Measurements from ENCODE around the gene FEM1B.

FEM1B gene

GRCh38 chr15:68303560-68304436 lies 26.3 kb downstream of the FEM1B start:
- Histone ChIP-seq H3K4me3 (ENCODE audit: low read depth in 1 of 2, low read length in 2 of 2) (no peak overlapping the region), H3K27me3 (ENCODE audit: low read depth, low read length) (no peaks in the 10 kb centered on the region), H3K9me3 (ENCODE audit: control insufficient read depth in 1 of 2, low read length in 2 of 2) (no peaks in the 10 kb centered on the region), H3K27ac (ENCODE audit: low read length) (no peak overlapping the region), H3K4me1 (ENCODE audit: control insufficient read depth in 1 of 2, insufficient read depth in 2 of 2, low read length in 2 of 2) (peaks cover 6 to 19% of the 10 kb centered on the region in 2 donors), H3K36me3 (ENCODE audit: control insufficient read depth in 1 of 2, insufficient read depth in 2 of 2, low read length in 2 of 2) (no peaks in the 10 kb centered on the region)

GRCh38 chr15:68304589-68305337 lies 27.2 kb downstream of the FEM1B start:
- H3K9me3 ChIP-seq (ENCODE audit: control insufficient read depth in 1 of 2, low read length in 2 of 2): no peaks in the 10 kb centered on the region
- H3K36me3 ChIP-seq (ENCODE audit: control insufficient read depth in 1 of 2, insufficient read depth in 2 of 2, low read length in 2 of 2): no peaks in the 10 kb centered on the region
- no peaks in the 10 kb centered on the region for H3K27me3 ChIP-seq (ENCODE audit: low read depth, low read length)
- peaks cover under 1 to 9% of the 10 kb centered on the region in 2 donors for H3K4me1 ChIP-seq (ENCODE audit: control insufficient read depth in 1 of 2, insufficient read depth in 2 of 2, low read length in 2 of 2)
- H3K27ac ChIP-seq (ENCODE audit: low read length): no peak overlapping the region
- H3K4me3 ChIP-seq (ENCODE audit: low read depth in 1 of 2, low read length in 2 of 2): no peak overlapping the region

GRCh38 chr15:68305420-68305871 lies 27.9 kb downstream of the FEM1B start:
- Histone ChIP-seq H3K4me1 (ENCODE audit: control insufficient read depth in 1 of 2, insufficient read depth in 2 of 2, low read length in 2 of 2) (peaks cover 0 to 4% of the 10 kb centered on the region in 2 donors), H3K36me3 (ENCODE audit: control insufficient read depth in 1 of 2, insufficient read depth in 2 of 2, low read length in 2 of 2) (no peaks in the 10 kb centered on the region), H3K4me3 (ENCODE audit: low read depth in 1 of 2, low read length in 2 of 2) (no peak overlapping the region), H3K27me3 (ENCODE audit: low read depth, low read length) (no peaks in the 10 kb centered on the region), H3K9me3 (ENCODE audit: control insufficient read depth in 1 of 2, low read length in 2 of 2) (no peaks in the 10 kb centered on the region), H3K27ac (ENCODE audit: low read length) (no peak overlapping the region)

- Histone ChIP-seq H3K4me1 (ENCODE audit: control insufficient read depth in 1 of 2, insufficient read depth in 2 of 2, low read length in 2 of 2) (peaks cover 0 to 4% of the 10 kb centered on the region in 2 donors), H3K36me3 (ENCODE audit: control insufficient read depth in 1 of 2, insufficient read depth in 2 of 2, low read length in 2 of 2) (no peaks in the 10 kb centered on the region), H3K4me3 (ENCODE audit: low read depth in 1 of 2, low read length in 2 of 2) (no peak overlapping the region), H3K9me3 (ENCODE audit: control insufficient read depth in 1 of 2, low read length in 2 of 2) (no peaks in the 10 kb centered on the region), H3K27me3 (ENCODE audit: low read depth, low read length) (no peaks in the 10 kb centered on the region), H3K27ac (ENCODE audit: low read length) (no peak overlapping the region)
Observed at GRCh38 chr15:68307131-68307928, 29.8 kb downstream of the FEM1B start.

GRCh38 chr15:68309024-68309423 lies 31.5 kb downstream of the FEM1B start:
- no peaks in the 10 kb centered on the region for H3K9me3 ChIP-seq (ENCODE audit: control insufficient read depth in 1 of 2, low read length in 2 of 2)
- H3K27me3 ChIP-seq (ENCODE audit: low read depth, low read length): no peaks in the 10 kb centered on the region
- no peaks in the 10 kb centered on the region for H3K36me3 ChIP-seq (ENCODE audit: control insufficient read depth in 1 of 2, insufficient read depth in 2 of 2, low read length in 2 of 2)
- no peak overlapping the region for H3K4me3 ChIP-seq (ENCODE audit: low read depth in 1 of 2, low read length in 2 of 2)
- peaks cover 0 to 4% of the 10 kb centered on the region in 2 donors for H3K4me1 ChIP-seq (ENCODE audit: control insufficient read depth in 1 of 2, insufficient read depth in 2 of 2, low read length in 2 of 2)
- H3K27ac ChIP-seq (ENCODE audit: low read length): no peak overlapping the region

- no peaks in the 10 kb centered on the region for H3K36me3 ChIP-seq (ENCODE audit: control insufficient read depth in 1 of 2, insufficient read depth in 2 of 2, low read length in 2 of 2)
- H3K4me3 ChIP-seq (ENCODE audit: low read depth in 1 of 2, low read length in 2 of 2): no peak overlapping the region
- H3K27ac ChIP-seq (ENCODE audit: low read length): no peak overlapping the region
- peaks cover 0 to 4% of the 10 kb centered on the region in 2 donors for H3K4me1 ChIP-seq (ENCODE audit: control insufficient read depth in 1 of 2, insufficient read depth in 2 of 2, low read length in 2 of 2)
- H3K9me3 ChIP-seq (ENCODE audit: control insufficient read depth in 1 of 2, low read length in 2 of 2): no peaks in the 10 kb centered on the region
- no peaks in the 10 kb centered on the region for H3K27me3 ChIP-seq (ENCODE audit: low read depth, low read length)
Observed at GRCh38 chr15:68310178-68310803, 32.7 kb downstream of the FEM1B start.

GRCh38 chr15:68310804-68311463 lies 33.4 kb downstream of the FEM1B start:
- Histone ChIP-seq H3K9me3 (ENCODE audit: control insufficient read depth in 1 of 2, low read length in 2 of 2) (no peaks in the 10 kb centered on the region), H3K27ac (ENCODE audit: low read length) (no peak overlapping the region), H3K36me3 (ENCODE audit: control insufficient read depth in 1 of 2, insufficient read depth in 2 of 2, low read length in 2 of 2) (no peaks in the 10 kb centered on the region), H3K27me3 (ENCODE audit: low read depth, low read length) (no peaks in the 10 kb centered on the region), H3K4me3 (ENCODE audit: low read depth in 1 of 2, low read length in 2 of 2) (no peak overlapping the region), H3K4me1 (ENCODE audit: control insufficient read depth in 1 of 2, insufficient read depth in 2 of 2, low read length in 2 of 2) (peaks cover 0 to 4% of the 10 kb centered on the region in 2 donors)

GRCh38 chr15:68311464-68311835 lies 33.9 kb downstream of the FEM1B start:
- Histone ChIP-seq H3K4me3 (ENCODE audit: low read depth in 1 of 2, low read length in 2 of 2) (no peak overlapping the region), H3K9me3 (ENCODE audit: control insufficient read depth in 1 of 2, low read length in 2 of 2) (no peaks in the 10 kb centered on the region), H3K27ac (ENCODE audit: low read length) (no peak overlapping the region), H3K4me1 (ENCODE audit: control insufficient read depth in 1 of 2, insufficient read depth in 2 of 2, low read length in 2 of 2) (peaks cover 0 to 1% of the 10 kb centered on the region in 2 donors), H3K27me3 (ENCODE audit: low read depth, low read length) (no peaks in the 10 kb centered on the region), H3K36me3 (ENCODE audit: control insufficient read depth in 1 of 2, insufficient read depth in 2 of 2, low read length in 2 of 2) (no peaks in the 10 kb centered on the region)

GRCh38 chr15:68311859-68312557 lies 34.5 kb downstream of the FEM1B start:
- H3K27me3 ChIP-seq (ENCODE audit: low read depth, low read length): no peaks in the 10 kb centered on the region
- H3K36me3 ChIP-seq (ENCODE audit: control insufficient read depth in 1 of 2, insufficient read depth in 2 of 2, low read length in 2 of 2): no peaks in the 10 kb centered on the region
- no peaks in the 10 kb centered on the region for H3K4me1 ChIP-seq (ENCODE audit: control insufficient read depth in 1 of 2, insufficient read depth in 2 of 2, low read length in 2 of 2)
- no peaks in the 10 kb centered on the region for H3K9me3 ChIP-seq (ENCODE audit: control insufficient read depth in 1 of 2, low read length in 2 of 2)
- no peak overlapping the region for H3K4me3 ChIP-seq (ENCODE audit: low read depth in 1 of 2, low read length in 2 of 2)
- H3K27ac ChIP-seq (ENCODE audit: low read length): no peak overlapping the region

- Histone ChIP-seq H3K9me3 (ENCODE audit: control insufficient read depth in 1 of 2, low read length in 2 of 2) (no peaks in the 10 kb centered on the region), H3K36me3 (ENCODE audit: control insufficient read depth in 1 of 2, insufficient read depth in 2 of 2, low read length in 2 of 2) (peaks cover 0 to 3% of the 10 kb centered on the region in 2 donors), H3K27me3 (ENCODE audit: low read depth, low read length) (no peaks in the 10 kb centered on the region), H3K4me3 (ENCODE audit: low read depth in 1 of 2, low read length in 2 of 2) (no peak overlapping the region), H3K27ac (ENCODE audit: low read length) (no peak overlapping the region), H3K4me1 (ENCODE audit: control insufficient read depth in 1 of 2, insufficient read depth in 2 of 2, low read length in 2 of 2) (no peaks in the 10 kb centered on the region)
Observed at GRCh38 chr15:68312701-68313204, 35.2 kb downstream of the FEM1B start.
